ENCODE measurements around the gene TRPM1. TPM values are rescaled to one million over a fixed set of nuclear protein-coding genes. Genes with fewer than 3 reads are reported as not detected.
A peak's percentile ranks its signal among the peaks of the same experiment; 100 is the strongest.

TRPM1 gene
- total RNA-seq, 6 experiments from 2014 or later = not detected

DNA sequence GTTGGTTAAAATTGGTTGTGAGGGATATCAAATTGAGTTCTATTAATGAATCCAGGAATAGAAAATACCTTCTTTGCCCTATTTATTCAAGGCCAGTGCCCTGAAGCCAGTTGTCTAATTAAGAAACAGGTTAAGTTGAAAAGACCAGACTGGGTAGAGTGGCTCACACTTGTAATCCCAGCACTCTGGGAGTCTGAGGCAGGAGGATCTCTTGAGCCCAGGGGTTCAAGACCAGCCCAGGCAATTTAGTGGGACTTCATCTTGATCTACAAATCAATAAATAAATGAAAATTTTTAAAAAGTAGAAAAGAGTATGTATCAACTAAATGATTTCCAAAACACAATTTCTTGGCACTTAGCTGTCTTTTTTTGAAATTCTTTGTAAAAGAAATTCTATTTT lies 40.3 kb upstream of the TRPM1 start:
- intact Hi-C loops (cut with DNase I) = no loop called here

DNA sequence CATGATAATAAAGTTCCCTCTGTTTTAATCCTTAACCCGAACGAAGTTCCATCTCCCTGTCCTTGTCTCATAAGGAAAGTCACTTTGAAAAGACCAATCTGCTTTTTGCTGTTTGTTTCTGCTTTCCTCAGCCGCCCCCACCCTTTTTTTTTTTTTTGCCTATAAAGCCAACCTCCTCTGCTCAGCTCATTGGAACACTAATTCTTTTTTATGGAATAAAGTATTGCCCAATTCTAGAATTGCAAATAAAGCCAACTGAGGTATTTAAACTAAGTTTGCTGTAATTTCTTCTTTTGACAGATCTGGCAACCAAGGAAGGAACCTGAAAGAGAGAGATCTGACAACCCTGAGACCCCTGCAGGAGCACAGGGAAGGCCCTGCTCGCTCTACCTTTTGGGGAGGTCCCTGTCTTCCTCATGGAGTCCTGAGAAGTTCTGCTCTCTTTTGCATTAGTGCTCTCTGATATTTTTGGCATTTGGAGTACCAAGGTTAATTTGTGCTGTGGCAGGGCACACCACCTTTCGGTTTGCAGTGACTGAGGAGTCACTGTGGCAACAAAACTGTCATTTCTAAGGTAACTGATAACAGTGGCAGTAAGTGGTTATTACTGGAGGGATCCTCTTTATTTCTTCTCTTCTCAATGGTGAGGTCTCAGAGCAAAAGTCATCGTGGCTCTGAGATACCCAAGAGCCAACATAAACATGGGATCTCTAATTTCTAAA lies 35.2 kb upstream of the TRPM1 start:
- TF ChIP-seq, protein P1, sequence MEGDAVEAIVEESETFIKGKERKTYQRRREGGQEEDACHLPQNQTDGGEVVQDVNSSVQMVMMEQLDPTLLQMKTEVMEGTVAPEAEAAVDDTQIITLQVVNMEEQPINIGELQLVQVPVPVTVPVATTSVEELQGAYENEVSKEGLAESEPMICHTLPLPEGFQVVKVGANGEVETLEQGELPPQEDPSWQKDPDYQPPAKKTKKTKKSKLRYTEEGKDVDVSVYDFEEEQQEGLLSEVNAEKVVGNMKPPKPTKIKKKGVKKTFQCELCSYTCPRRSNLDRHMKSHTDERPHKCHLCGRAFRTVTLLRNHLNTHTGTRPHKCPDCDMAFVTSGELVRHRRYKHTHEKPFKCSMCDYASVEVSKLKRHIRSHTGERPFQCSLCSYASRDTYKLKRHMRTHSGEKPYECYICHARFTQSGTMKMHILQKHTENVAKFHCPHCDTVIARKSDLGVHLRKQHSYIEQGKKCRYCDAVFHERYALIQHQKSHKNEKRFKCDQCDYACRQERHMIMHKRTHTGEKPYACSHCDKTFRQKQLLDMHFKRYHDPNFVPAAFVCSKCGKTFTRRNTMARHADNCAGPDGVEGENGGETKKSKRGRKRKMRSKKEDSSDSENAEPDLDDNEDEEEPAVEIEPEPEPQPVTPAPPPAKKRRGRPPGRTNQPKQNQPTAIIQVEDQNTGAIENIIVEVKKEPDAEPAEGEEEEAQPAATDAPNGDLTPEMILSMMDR (IDR thresholded peaks at IDR 0.05) = no peak
- TF ChIP-seq POLR2A (IDR thresholded peaks at IDR 0.05) = no peak
- Histone ChIP-seq H3K4me1 (peaks cover 0 to 13% (median 0%) of the 10 kb centered on the region in 4 donors), H3K36me3 (no peaks in the 10 kb centered on the region), H3K27ac (peak overlapping the region in 2 of 3 donors; percentile 45 to 51), H3K4me3 (no peak overlapping the region), H3K9me3 (no peaks in the 10 kb centered on the region), H3K27me3 (no peaks in the 10 kb centered on the region)
- ATAC-seq (peak; percentile 64 to 79 (median 69)), DNase-seq (no peak)
- intact Hi-C loops (cut with DNase I) = loop anchor here in 1 of 2 donors (10.0 kb wide), 2 partner anchors 62 to 162 kb away; no protein-coding TSS in a partner anchor
- 55% methylated on average over 6 of the region's 6 CpGs for WGBS (ENCODE audit: insufficient coverage, low coverage, low lambda C conversion rate, missing lambda C conversion rate)

More for the DNA sequence above, 40.3 kb upstream of the TRPM1 start:
- ATAC-seq (no peak), DNase-seq (no peak)
- Histone ChIP-seq H3K9me3 (no peaks in the 10 kb centered on the region), H3K36me3 (no peaks in the 10 kb centered on the region), H3K27ac (no peak overlapping the region), H3K27me3 (no peaks in the 10 kb centered on the region), H3K4me3 (no peak overlapping the region), H3K4me1 (peaks cover 0 to 32% (median 2%) of the 10 kb centered on the region in 4 donors)
- TF ChIP-seq, protein P1 (IDR thresholded peaks at IDR 0.05) = no peak
- TF ChIP-seq POLR2A (IDR thresholded peaks at IDR 0.05) = no peak

- peaks cover 0 to 13% (median 0%) of the 10 kb centered on the region in 4 donors for H3K4me1 ChIP-seq
- TF ChIP-seq, protein P1 (IDR thresholded peaks at IDR 0.05) = no peak
- TF ChIP-seq POLR2A (IDR thresholded peaks at IDR 0.05) = no peak
- no peaks in the 10 kb centered on the region for H3K36me3 ChIP-seq
- no peak overlapping the region for H3K4me3 ChIP-seq
- H3K9me3 ChIP-seq = no peaks in the 10 kb centered on the region
- no peak for ATAC-seq
- 78% methylated on average over 8 of the region's 9 CpGs for WGBS (ENCODE audit: insufficient coverage, low coverage, low lambda C conversion rate, missing lambda C conversion rate)
- H3K27ac ChIP-seq = no peak overlapping the region
- H3K27me3 ChIP-seq = no peaks in the 10 kb centered on the region
- intact Hi-C loops (cut with DNase I) = loop anchor here in 1 of 2 donors (10.0 kb wide), 2 partner anchors 61 to 161 kb away; no protein-coding TSS in a partner anchor
- DNase-seq = no peak
These were observed 34.5 kb upstream of the TRPM1 start for GRCh38 chr15:31136016-31136415.

DNA sequence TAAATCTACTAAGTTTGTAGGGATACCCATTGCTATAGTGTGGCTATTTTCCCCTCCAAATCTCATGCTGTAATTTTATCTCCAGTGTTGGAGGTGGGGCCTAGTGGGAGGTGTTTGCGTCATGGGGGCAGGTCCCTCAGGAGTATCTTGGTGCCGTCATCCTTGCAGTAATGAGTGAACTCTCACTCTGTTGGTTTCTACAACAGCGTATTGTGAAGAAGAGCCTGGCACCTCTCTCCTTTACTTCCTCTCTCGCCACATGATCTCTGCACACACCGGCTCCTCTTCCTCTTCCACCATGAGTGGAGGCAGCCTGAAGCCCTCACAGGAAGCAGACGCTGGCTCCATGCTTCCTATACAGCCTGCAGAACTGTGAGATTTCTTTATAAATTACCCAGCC lies 34.0 kb upstream of the TRPM1 start:
- 78% methylated on average over 3 of the region's 6 CpGs for WGBS (ENCODE audit: insufficient coverage, low coverage, low lambda C conversion rate, missing lambda C conversion rate)
- no peak for TF ChIP-seq POLR2A (IDR thresholded peaks at IDR 0.05)
- TF ChIP-seq, protein P1 (IDR thresholded peaks at IDR 0.05) = no peak
- no peaks in the 10 kb centered on the region for H3K36me3 ChIP-seq

More for the DNA sequence above, 34.0 kb upstream of the TRPM1 start:
- Histone ChIP-seq H3K27ac (no peak overlapping the region), H3K27me3 (no peaks in the 10 kb centered on the region), H3K4me1 (peaks cover 0 to 13% (median 0%) of the 10 kb centered on the region in 4 donors), H3K9me3 (no peaks in the 10 kb centered on the region), H3K4me3 (no peak overlapping the region)
- intact Hi-C loops (cut with DNase I) = loop anchor here in 1 of 2 donors (10.0 kb wide), 2 partner anchors 61 to 161 kb away; no protein-coding TSS in a partner anchor
- ATAC-seq = no peak
- DNase-seq = no peak
